ENCODE data around the gene FRAT2. TPM values are rescaled to one million over a fixed set of nuclear protein-coding genes. Genes with fewer than 3 reads are reported as not detected.

The FRAT2 gene
- total RNA-seq, 1 donor from 2014 or later, result 8.4 TPM

DNA sequence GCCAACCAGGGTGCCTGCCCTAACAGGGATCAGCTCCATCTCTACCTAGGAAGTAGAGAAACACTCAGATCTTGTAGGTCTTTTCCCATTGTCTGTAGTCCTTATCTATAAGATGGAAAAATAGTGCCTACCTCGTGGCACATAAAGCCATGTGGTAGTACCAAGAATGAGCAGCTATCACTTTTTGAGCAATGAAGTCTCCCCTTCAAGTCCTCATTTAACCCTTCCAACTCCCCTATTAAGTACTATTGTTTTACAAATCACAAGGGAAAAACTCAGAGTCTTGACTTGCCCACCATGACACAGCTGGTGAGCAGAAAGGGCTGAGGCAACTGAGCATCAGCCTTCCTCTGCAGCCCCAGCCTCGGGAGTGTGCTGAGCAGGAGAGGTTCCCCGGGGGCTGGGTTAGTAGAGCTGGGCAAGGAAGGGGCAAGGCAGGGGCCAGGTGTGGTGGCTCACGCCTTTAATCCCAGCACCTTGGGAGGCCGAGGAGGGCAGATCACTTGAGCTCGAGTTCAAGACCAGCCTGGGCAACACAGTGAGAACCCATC, 3.3 kb downstream of the FRAT2 start:
- DNase-seq, result no peak
- intact Hi-C loops (cut with DNase I), result no loop called here
- ATAC-seq (ENCODE audit: poor library complexity), result no peak

DNA sequence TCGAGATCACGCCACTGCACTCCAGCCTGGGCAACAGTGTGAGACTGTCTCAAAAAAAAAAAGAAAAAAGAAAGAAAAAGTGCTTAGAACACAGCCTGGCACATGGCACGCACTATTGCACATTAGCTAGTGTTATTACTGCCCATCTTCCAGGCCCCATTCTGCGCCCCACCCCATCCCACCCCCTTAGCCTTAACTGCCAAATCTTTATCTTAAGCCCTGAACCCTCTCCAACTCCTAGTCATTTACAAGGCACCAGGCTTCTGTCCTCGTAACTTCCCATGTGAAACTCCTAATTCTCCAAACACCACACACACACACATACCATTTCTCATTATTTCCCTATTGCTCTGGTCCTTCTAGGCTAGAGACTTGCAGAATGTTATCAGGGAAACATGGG, 4.8 kb downstream of the FRAT2 start:
- DNase-seq (no peak), ATAC-seq (ENCODE audit: poor library complexity) (no peak)
- intact Hi-C loops (cut with DNase I), result loop anchor here (5.0 kb wide), 1 partner anchor 37 kb away; the partner anchor contains the start of gene ARHGAP19

DNA sequence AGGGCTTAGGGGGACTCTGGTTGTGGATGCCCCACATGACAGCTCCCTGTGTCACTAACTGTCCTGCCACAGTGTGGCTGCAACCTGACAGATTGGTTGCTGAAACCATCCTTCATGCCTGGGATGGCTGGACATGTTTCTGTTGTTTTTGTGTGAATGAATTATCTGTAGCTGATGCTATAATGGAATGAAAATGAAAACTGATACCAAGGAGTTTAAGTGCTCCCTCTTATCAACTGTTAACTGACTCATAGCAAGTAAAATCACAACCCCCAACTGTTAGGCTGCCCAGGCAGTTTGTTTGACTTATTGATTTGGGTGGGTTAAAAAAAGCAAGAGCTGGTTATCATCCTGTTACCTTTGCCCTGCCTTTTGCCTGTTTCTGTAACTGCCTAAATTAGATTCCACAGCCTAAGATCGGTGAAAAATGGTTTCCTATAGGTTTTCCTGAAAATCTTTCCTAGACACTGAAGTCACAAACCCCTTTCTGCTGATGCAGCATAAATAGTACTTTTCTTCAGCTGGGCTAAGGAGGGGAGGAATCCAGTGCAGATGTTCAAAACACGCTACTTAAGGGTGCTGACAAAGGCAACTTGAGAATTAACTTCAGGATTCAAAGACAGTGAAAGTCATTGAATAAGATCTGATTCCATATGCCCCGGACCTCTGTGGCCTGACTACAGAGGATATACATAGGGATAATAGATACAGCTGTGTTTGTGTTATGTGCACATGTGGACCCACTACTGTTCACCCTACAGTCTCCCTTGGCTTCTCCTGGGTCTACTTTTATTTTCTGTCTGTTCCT, 5.7 kb downstream of the FRAT2 start:
- intact Hi-C loops (cut with DNase I), result loop anchor here (5.0 kb wide), 1 partner anchor 37 kb away; the partner anchor contains the start of gene ARHGAP19
- ATAC-seq (ENCODE audit: poor library complexity) (no peak), DNase-seq (no peak)

DNA sequence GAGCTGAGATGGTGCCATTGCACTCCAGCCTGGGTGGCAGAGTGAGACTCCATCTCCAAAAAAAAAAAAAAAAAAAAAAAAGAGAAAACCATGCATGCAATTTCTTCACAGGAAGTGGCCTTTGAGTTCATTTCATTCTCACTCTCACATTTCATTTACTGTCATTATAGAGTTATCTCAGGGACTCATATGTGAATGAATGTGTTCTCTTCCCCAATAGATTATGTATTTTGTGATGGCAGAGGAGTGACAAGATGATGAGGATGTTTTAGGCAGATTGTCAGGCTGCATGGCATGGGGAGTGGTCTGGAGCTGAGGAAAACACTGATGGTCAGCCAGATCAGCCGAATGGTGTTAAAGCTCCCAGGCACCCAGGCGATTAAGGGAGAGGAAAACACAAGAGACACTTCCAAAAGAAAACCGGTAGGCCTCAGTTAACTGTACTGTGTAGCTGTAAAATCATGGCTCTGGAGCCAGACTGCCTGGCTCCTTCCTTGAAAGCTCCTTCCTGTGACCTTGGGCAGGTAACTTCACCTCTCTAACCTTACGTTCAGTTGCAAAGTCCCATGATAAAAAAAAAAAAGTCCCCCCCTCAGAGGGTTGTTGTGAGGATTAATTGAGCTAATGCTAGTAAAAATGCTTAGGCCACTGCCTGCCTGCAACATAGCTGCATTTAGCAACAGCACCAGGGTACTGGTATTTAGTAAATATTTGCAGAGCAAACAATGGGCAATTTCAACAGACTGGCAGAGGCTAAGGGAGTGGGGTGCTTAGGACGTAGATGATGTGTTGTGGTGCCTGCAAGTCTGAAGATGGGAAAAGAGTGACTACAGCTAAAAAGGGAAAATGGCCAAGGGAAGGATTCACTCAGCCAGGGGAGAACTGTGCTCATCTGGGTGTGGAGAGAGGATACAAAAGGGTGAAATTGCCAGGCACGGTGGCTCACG, 6.9 kb downstream of the FRAT2 start:
- intact Hi-C loops (cut with DNase I), result loop anchor here (5.0 kb wide), 1 partner anchor 35 kb away; the partner anchor contains the start of gene ARHGAP19
- no peak for ATAC-seq (ENCODE audit: poor library complexity)
- no peak for DNase-seq

DNA sequence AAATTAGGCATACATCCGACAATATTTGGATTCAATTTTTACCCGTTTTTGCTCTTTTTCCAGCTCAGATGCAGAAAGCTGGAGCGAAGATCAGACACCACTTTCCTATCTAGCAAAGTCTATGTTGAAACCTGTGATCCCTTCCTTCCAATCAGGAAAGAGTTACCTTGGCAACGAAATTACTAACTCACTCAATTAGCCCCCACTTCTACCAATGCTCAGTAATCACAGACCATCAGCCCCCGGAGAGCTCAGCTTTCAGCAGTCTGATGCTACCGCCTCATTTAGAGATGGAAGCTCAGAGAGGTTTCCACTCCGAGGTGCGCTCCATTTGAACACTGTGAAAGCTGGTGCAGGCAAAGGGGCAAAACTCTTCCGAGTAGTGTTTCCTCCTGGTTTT, 8.8 kb downstream of the FRAT2 start:
- intact Hi-C loops (cut with DNase I), result loop anchor here (5.0 kb wide), 1 partner anchor 33 kb away; the partner anchor contains the start of gene ARHGAP19
- ATAC-seq (ENCODE audit: poor library complexity), result no peak

DNA sequence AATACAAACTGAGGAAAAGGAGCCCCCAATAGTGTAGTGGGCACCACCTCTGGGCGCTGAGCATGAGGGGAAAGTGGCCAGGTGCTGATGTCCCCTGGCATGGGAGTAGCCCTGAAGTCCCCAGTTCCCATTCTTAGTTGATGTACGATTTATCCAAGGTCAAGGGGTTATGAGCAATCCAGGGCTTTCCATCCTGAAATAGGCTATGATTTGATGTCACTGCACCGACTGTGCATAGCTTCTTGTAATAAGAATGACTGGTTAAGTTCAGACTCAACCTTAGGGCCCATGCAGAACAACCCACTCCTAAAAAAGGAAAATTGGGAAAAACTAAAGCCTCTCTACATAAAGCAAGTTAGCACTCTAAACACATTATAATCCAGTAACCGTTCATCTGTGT, 11.0 kb downstream of the FRAT2 start:
- intact Hi-C loops (cut with DNase I), result no loop called here
- DNase-seq, result no peak
- no peak for ATAC-seq (ENCODE audit: poor library complexity)

More for the DNA sequence above, 8.8 kb downstream of the FRAT2 start:
- no peak for DNase-seq

DNA sequence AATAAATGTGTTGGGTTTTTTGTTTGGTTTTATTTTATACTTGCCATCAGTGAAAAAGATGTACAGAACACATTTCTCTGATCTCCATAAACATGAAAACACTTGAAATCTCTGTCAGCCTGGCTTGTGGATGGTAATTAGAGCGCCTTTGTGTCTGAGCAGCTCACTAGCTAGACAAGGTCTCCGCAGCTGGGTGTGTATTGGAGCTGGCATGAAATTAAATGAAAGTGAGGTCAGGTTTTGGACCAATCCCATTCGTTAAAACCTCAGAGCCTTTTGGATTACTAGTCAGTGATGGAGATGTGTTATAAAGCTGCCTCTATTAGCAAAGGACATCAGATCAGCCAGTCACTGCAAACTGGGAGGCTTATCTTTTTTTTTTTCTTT, 12.7 kb downstream of the FRAT2 start:
- DNase-seq (no peak), ATAC-seq (ENCODE audit: poor library complexity) (no peak)
- intact Hi-C loops (cut with DNase I), result no loop called here

DNA sequence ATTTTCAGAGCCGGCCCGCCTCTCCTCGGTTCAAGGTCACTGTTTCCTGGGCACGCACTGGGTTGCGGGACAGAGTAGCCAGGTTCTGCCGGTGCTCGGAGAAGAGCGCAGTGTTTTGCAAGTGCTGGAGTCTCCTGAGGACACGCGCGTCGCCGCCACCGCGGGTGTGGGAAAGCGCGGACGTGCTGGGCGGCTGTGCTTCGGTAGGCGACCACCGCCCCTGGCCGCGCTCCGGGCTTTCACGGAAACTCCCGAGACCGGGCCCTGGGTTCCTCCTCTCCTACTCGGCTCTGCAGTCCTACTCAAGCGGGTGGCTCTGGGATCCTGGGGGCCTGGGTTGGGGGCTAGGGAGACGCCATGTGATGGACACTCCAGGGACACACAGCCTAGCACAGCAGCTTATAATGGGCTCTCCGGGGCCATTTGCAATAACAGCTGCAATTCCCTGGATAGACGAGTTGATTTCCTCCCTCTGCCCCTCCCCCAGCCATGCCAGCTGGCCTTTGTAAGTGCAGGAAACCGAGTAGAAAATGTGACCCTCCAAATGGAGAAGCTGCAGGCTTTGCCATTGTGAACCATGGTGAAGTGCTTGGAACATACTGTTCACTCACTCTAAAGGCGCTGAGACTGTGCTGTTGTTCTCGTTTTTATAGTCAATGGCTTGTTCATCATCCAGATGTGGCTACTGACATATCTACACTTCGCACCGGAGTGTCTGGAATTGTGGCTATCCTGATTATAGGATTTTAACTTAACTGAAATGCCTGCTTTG, 13.3 kb downstream of the FRAT2 start:
- intact Hi-C loops (cut with DNase I), result no loop called here
- peak; percentile 77 for DNase-seq
- peak; percentile 11 for ATAC-seq (ENCODE audit: poor library complexity)

DNA sequence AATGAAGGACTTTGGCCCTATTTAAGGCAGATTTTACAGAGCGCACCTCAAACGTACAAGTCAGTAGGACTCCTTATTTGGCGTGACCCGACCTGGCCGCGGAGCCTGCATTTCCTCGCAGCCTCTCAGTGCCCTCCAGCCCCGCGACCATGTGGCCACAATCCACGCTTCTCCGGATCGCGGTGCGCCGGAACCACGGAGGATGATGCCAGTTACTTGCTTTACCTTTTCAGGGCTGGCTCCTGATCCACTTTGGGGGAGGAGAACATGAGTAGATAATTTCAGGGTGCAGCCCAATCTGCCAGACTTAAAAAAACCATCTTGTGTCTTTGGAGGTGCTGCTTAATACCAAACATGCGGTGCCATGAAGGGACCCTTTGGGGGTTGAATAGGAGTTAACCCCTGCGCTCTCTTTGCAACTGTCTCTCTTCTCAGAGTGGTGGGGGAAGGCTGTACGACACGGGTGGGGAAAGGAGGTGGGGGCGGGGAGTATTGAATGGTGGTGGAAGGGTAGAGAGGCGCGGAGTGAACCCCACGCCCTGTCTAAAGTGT, 14.0 kb downstream of the FRAT2 start:
- intact Hi-C loops (cut with DNase I), result no loop called here
- peak; percentile 54 for DNase-seq

DNA sequence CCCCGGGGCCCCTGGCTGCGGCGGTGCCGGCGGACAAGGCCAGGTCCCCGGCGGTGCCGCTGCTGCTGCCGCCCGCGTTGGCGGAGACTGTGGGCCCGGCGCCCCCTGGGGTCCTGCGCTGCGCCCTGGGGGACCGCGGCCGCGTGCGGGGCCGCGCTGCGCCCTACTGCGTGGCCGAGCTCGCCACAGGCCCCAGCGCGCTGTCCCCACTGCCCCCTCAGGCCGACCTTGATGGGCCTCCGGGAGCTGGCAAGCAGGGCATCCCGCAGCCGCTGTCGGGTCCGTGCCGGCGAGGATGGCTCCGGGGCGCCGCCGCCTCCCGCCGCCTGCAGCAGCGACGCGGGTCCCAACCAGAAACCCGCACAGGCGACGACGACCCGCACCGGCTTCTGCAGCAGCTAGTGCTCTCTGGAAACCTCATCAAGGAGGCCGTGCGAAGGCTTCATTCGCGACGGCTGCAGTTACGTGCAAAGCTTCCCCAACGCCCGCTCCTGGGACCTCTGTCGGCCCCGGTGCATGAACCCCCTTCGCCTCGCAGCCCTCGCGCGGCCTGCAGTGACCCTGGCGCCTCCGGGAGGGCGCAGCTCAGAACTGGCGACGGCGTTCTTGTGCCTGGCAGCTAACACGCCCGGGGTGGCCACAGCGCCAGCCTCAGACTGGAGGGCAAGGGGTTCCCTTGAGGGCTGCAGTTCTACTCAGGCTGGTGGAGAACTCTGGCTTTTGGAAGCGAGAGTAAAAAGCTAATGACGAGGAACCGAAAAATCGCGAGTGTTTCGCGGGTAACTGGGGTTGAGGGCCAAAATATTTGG, 14.7 kb downstream of the FRAT2 start:
- intact Hi-C loops (cut with DNase I), result no loop called here
- peak; percentile 79 for DNase-seq

More for the DNA sequence above, 14.0 kb downstream of the FRAT2 start:
- no peak for ATAC-seq (ENCODE audit: poor library complexity)

DNA sequence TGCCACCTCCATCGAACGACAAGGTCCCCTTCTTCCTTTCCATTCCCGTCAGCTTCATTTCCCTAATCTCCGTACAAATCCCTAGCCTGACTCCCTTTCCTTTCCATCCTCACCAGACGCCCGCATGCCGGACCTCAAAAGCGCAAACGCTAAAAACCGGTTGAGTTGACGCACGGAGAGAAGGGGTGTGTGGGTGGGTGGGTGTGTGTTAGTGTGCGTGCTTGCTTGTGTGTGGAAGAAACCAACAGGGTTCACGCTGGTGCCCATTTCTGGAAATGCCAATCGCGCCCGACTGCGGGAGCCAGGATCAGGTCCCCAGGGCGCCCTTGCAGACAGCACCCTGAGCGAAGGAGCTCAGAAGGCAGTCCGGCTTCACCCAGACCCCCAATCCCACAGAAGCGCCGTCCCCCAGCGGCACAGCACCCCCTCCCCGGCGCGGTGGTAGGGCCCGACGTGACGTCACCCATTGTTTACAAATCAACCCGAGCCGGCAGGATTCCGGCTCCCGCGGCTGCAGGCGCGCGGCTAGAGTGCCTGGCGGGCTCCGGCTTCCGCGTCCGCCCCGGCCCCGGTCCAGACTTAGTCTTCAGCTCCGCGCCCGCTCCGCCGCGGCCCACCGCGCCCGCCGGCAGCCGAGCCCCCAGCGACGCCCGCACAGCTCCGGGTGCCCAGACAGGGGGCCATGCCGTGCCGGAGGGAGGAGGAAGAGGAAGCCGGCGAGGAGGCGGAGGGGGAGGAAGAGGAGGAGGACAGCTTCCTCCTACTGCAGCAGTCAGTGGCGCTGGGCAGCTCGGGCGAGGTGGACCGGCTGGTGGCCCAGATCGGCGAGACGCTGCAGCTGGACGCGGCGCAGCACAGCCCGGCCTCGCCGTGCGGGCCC, 15.5 kb downstream of the FRAT2 start, which contains the start of gene FRAT1:
FRAT1 (plus strand) TSS at position 500 of the 880 bp plus-strand sequence; CDS start at position 683, 183 bp downstream.
- peak; percentile 92 for ATAC-seq (ENCODE audit: poor library complexity)
- intact Hi-C loops (cut with DNase I), result no loop called here
- DNase-seq, result peak; percentile 96

More for the DNA sequence above, 14.7 kb downstream of the FRAT2 start:
- peak; percentile 54 for ATAC-seq (ENCODE audit: poor library complexity)

DNA sequence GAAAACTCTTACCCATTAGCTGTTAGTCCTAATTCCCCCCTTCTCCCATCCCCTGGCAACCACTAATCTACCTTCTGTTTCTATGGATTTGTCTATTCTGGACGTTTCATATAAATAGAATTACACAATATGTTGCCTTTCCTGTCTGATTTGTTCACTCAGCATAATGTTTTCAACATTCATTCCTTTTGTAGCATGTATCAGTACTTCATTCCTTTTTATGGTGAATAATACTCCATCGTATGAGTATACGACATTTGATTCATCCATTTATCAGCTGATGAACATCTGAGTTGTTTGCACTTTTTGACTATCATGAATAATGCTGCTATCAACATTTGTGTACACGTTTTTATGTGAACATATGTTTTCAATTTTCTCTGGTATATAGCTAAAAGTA, 19.9 kb downstream of the FRAT2 start:
- ATAC-seq (ENCODE audit: poor library complexity) (no peak), DNase-seq (no peak)
- intact Hi-C loops (cut with DNase I), result no loop called here

DNA sequence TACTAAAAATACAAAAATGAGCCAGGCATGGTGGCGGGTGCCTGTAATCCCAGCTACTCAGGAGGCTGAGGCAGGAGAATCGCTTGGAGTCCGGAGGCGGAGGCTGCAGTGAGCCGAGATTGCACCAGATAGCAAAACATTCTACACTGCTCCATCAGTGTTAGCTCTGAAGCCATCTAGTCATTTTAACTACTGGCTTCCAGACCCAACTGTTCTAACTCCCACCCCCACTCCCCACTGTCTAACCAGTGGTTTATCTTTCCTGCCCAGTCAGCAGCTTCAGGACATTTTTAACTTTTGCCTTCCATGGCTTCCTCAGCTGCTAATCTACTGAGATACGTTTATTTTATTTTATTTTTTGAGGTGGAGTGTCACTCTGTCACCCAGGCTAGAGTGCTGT, 21.6 kb downstream of the FRAT2 start:
- intact Hi-C loops (cut with DNase I), result no loop called here
- no peak for ATAC-seq (ENCODE audit: poor library complexity)
- no peak for DNase-seq

DNA sequence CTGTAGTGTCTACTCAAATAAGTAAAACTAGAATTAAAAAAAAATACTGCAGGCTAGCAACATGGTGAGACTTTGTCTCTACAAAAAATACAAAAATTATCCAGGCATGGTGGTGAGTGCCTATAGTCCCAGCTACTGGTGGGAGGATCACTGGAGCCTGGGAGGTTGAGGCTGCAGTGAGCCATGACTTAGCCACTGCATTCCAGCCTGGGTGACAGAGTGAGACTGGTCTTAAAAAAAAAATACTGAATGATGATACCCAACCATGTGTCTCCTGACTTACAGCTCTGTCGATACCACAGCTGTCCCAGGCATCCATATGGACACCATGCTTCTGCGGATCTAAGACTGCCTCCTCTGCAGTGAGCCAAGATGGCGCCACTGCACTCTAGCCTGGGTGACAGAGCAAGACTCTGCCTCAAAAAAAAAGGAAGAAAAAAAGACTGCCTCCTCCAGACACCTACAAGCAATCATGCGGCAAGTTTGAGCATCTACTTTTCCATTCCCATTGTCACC, 23.4 kb downstream of the FRAT2 start:
- ATAC-seq (ENCODE audit: poor library complexity) (no peak), DNase-seq (no peak)
- intact Hi-C loops (cut with DNase I), result no loop called here

DNA sequence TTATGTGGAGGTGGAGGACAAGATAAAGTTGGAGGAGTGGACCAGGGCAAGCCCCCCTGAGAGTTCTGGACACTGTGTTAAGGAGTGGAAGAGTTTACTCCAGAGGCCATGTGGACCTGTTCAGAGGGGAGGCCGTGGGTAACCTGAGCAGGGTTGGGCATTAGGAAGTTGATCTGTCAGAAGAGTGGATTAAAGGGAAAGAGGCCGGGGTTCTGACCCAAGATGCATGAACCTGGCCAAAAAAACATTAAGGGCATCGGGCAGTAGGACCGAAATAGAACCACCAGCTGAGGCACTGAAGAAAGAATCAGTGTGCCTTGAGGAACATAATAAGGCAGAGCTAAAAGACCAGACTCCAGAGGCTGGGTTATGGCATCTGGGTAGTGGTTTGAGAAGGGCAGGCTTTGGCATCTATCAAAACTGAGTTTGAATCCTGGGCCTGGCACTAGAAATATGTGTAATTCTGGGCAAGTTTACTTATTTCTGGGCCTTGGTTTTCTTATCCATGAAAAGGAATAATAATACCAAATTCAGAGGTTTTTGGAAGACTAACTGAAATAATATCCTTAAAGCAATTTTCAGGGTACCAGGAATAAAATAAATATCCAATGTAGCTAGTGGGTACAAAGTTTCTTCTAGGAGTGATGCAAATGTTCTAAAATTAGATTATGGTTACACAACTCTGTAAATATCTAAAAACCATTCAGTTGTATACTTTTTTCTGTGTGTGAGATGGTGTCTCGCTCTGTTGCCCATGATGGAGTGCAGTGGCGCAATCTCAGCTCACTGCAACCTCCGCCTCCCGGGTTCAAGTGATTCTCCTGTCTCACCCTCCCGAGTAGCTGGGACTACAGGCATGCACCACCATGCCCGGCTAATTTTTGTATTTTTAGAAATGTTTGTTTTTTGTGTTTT, 26.4 kb downstream of the FRAT2 start:
- intact Hi-C loops (cut with DNase I), result no loop called here
- no peak for ATAC-seq (ENCODE audit: poor library complexity)
- no peak for DNase-seq
